Calu3 (cell line): Measurements from ENCODE around the gene SLC35F5. TPM values are rescaled to one million over a fixed set of nuclear protein-coding genes. Genes with fewer than 3 reads are reported as not detected.

ENCODE experiments used
- BruUV-seq: library from RNA; stranded (reverse); fragments of 400-500 nt; replicated peaks from 2 replicates; lab custom pipeline; 2021; lab: Mats Ljungman, UMichigan
- CTCF ChIA-PET: fragments of 300-600 bp; sonication (Branson Sonifier 250); formaldehyde crosslinking; loops from one replicate; lab custom pipeline; 2022; ENCODE audit warnings: antibody characterized with exemption; lab: Charles Lee
- DNase-seq: peaks from one replicate; pipeline ENCODE4 v3.0.0; 2022
- H3K27ac Mint-ChIP-seq: one replicate; pipeline ENCODE4 v1.8.0; 2022; ENCODE audit warnings: mixed read lengths; ENCODE audit not compliant: unreplicated experiment
- H3K27me3 Mint-ChIP-seq: one replicate; pipeline ENCODE4 v1.8.0; 2022; ENCODE audit warnings: mixed read lengths; ENCODE audit not compliant: unreplicated experiment
- H3K36me3 Mint-ChIP-seq: one replicate; pipeline ENCODE4 v1.8.0; 2022; ENCODE audit warnings: mild to moderate bottlenecking, moderate library complexity, mixed read lengths; ENCODE audit not compliant: insufficient read depth, unreplicated experiment
- H3K4me1 Mint-ChIP-seq: one replicate; pipeline ENCODE4 v1.8.0; 2022; ENCODE audit warnings: mild to moderate bottlenecking, low read depth, mixed read lengths; ENCODE audit not compliant: unreplicated experiment
- H3K4me3 Mint-ChIP-seq: one replicate; pipeline ENCODE4 v1.8.0; 2022; ENCODE audit warnings: mild to moderate bottlenecking, low read depth, moderate library complexity, mixed read lengths; ENCODE audit not compliant: unreplicated experiment
- H3K9me3 Mint-ChIP-seq: one replicate; pipeline ENCODE4 v1.8.0; 2022; ENCODE audit warnings: low read depth, mixed read lengths; ENCODE audit not compliant: unreplicated experiment
- CTCF ChIP-seq: fragments of 200-600 bp; IDR thresholded peaks from one replicate; pipeline ENCODE4 v1.8.0; 2022; ENCODE audit warnings: antibody characterized with exemption; ENCODE audit not compliant: unreplicated experiment
- intact Hi-C: fragments of 100-400 bp; cut with micrococcal nuclease; formaldehyde crosslinking; loops from one replicate; pipeline ENCODE4 v1.10.0; 2022; ENCODE audit not compliant: unreplicated experiment
- total RNA-seq: library from RNA; stranded (reverse); gene quantifications from 2 replicates; pipeline ENCODE4 v1.2.3, GENCODE V29; 2022

SLC35F5 gene
- total RNA-seq, 1 experiment from 2014 or later, result 95.1 TPM

DNA sequence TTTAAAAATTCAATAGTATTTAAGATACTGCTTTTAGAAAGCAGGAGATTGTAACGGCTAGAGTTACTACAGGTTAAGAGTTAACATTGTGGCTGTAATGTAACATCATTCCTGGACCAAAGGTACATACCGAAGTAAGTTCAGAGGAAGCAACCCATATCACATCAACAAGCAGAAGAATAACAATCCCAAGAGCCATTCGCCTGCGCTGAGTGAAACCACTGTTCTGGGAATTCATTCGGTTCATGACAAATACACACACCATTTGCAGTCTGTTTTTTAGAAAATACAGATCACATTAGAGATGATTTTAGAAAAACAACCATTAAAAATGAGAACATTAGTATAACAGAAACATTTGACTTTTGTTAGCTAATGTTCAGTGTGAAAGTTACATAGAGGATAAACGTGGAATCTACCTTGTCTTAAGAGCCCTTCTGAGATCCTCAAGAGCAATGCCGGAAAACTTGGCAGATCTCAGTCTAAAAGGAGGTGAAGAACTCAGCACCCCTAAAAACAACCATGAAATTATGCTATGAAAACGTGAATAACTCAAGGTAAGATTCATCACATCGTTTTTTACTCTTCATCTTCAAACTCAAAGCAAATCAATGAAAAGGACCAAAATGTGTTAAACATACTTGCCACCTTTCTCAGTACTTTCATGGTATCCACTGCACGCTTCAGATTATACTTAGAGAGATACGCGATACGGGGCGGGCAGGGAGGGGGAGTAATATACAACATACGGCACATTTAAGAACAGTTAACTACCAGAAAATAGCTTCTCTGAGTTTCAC is 1.2 kb downstream of the SLC35F5 start:
- H3K4me3 Mint-ChIP-seq, result peak overlapping the region; percentile 79
- TSS peak; percentile 50 for BruUV-seq
- no peak for DNase-seq
- CTCF ChIA-PET, result interaction anchor here (1.5 kb wide), 1 partner anchor 222 kb away, joined by 4 read pairs; no protein-coding TSS in a partner anchor
- H3K4me1 Mint-ChIP-seq, result peaks cover 15% of the 10 kb centered on the region
- peaks cover 49% of the 10 kb centered on the region for H3K36me3 Mint-ChIP-seq
- peak overlapping the region; percentile 67 for H3K27ac Mint-ChIP-seq
- intact Hi-C loops, result loop anchor here (5.0 to 10.0 kb wide), 3 partner anchors 37 to 800 kb away; no protein-coding TSS in a partner anchor
- no peaks in the 10 kb centered on the region for H3K9me3 Mint-ChIP-seq
- no peaks in the 10 kb centered on the region for H3K27me3 Mint-ChIP-seq
- TF ChIP-seq CTCF, result no peak

GRCh38 chr2:113754160-113754559 is 2.3 kb downstream of the SLC35F5 start:
- H3K9me3 Mint-ChIP-seq, result no peaks in the 10 kb centered on the region
- H3K27ac Mint-ChIP-seq, result no peak overlapping the region
- H3K4me1 Mint-ChIP-seq, result peaks cover 16% of the 10 kb centered on the region
- no peak for TF ChIP-seq CTCF
- BruUV-seq, result no TSS peak
- CTCF ChIA-PET, result no interaction called here
- H3K27me3 Mint-ChIP-seq, result no peaks in the 10 kb centered on the region
- H3K4me3 Mint-ChIP-seq, result peak overlapping the region; percentile 79
- intact Hi-C loops, result loop anchor here (10.0 kb wide), 2 partner anchors 61 to 801 kb away; no protein-coding TSS in a partner anchor
- peaks cover 53% of the 10 kb centered on the region for H3K36me3 Mint-ChIP-seq
- DNase-seq, result no peak

DNA sequence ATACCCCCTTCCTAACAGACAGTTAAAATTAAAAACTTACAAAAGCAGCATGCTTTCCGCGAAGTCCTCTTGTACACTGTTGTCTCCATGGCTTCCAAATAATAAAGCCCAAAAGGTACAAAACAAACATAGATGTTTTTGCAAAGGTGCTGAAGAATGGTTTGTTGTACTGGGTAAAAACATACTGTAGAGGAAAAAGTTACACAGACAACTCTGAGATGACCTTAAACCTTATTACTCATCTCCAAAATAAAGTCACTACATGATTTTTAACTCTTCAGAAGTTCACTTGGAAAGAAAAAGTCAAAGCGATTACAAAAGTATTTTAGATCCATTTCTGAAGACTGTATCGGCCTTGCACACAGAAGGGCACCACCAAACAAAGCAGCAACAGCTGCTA is 6.1 kb downstream of the SLC35F5 start:
- Mint-ChIP-seq H3K27me3 (no peaks in the 10 kb centered on the region), H3K4me3 (no peak overlapping the region), H3K4me1 (peaks cover 16% of the 10 kb centered on the region), H3K27ac (peak overlapping the region; percentile 31), H3K36me3 (peaks cover 43% of the 10 kb centered on the region), H3K9me3 (no peaks in the 10 kb centered on the region)
- BruUV-seq, result no TSS peak
- no peak for TF ChIP-seq CTCF
- DNase-seq, result no peak
- CTCF ChIA-PET, result no interaction called here
- intact Hi-C loops, result loop anchor here (10.0 kb wide), 2 partner anchors 64 to 804 kb away; no protein-coding TSS in a partner anchor

DNA sequence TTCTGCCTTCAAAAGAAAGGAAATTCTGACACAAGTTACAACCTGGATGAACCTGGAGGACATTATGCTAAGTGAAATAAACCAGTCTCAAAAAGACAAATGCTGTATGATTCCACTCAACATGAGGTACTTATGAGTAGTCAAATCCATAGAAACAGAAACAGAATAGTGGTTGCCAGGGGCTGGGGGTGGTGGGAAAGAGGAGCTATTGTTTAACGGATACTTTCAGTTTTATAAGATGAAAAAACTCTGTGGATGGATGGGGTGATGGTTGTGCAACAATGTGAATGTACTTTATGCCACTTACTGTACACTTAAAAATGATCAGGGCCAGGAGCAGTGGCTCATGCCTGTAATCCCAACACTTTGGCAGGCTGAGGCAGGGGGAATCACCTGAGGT is 15.4 kb downstream of the SLC35F5 start:
- no peak for TF ChIP-seq CTCF
- Mint-ChIP-seq H3K4me1 (no peaks in the 10 kb centered on the region), H3K27ac (no peak overlapping the region), H3K4me3 (no peak overlapping the region), H3K36me3 (peaks cover 18% of the 10 kb centered on the region), H3K27me3 (no peaks in the 10 kb centered on the region), H3K9me3 (no peaks in the 10 kb centered on the region)
- no peak for DNase-seq
- intact Hi-C loops, result no loop called here
- CTCF ChIA-PET, result no interaction called here
- no TSS peak for BruUV-seq
